BLaER1 (cell line): Measurements from ENCODE around the gene MAPK11.

Experiments used
- H3K27ac ChIP-seq: shearing (Covaris generic); formaldehyde crosslinking; 2 replicates; pipeline ENCODE4 v1.8.1; 2022
- H3K27me3 ChIP-seq: shearing (Covaris generic); formaldehyde crosslinking; 2 replicates; pipeline ENCODE4 v1.8.1; 2022
- H3K36me3 ChIP-seq: shearing (Covaris generic); formaldehyde crosslinking; 2 replicates; pipeline ENCODE4 v1.8.1; 2022
- H3K4me1 ChIP-seq: shearing (Covaris generic); formaldehyde crosslinking; 2 replicates; pipeline ENCODE4 v1.8.1; 2022
- H3K4me2 ChIP-seq: shearing (Covaris generic); formaldehyde crosslinking; 2 replicates; pipeline ENCODE4 v1.8.1; 2022
- H3K4me3 ChIP-seq: shearing (Covaris generic); formaldehyde crosslinking; 2 replicates; pipeline ENCODE4 v1.8.1; 2022
- H3K9ac ChIP-seq: shearing (Covaris generic); formaldehyde crosslinking; 2 replicates; pipeline ENCODE4 v1.8.1; 2022
- H3K9me3 ChIP-seq: shearing (Covaris generic); formaldehyde crosslinking; 2 replicates; pipeline ENCODE4 v1.8.1; 2022
- H4K20me1 ChIP-seq: shearing (Covaris generic); formaldehyde crosslinking; 2 replicates; pipeline ENCODE4 v1.8.1; 2022
- Cebpa-rat ChIP-seq: shearing (Covaris generic); IDR thresholded peaks from 2 replicates; pipeline ENCODE4 v1.8.1; 2022

MAPK11 gene

DNA sequence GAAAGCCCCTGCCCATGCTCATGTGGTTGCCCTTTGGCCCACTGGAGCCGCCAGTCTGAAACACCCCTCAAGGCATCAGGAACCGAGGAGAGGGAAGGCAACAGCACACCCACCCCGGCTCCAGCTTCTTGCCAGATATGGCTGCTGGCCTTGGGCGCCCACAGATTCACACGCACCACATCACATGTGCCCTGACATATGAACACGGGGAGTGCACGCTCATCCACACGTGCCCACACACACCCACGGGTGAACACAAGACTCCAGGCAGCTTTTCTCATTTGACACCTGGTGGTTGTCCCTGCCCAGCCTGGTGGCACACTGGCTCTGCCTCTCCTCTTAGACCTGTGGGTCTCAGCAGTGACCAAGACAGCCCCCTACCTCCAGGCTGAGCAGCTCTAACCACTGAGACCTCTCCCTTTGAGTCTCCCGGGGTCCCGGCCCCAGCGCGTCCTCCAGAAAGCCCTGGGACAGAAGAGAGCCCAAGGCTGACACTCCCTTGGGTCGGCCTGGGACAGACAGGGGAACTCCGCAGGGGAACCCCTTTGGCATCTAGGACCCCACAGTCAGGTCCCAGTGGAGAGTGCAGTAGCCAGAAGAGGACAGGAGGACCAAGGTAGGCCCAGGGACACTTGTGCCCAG lies 6.0 kb downstream of the MAPK11 start:
- H3K9ac ChIP-seq, result no peak overlapping the region
- H3K4me2 ChIP-seq, result no peak overlapping the region
- H3K27ac ChIP-seq, result no peak overlapping the region
- H3K27me3 ChIP-seq, result no peaks in the 10 kb centered on the region
- H3K4me3 ChIP-seq, result no peak overlapping the region
- peaks cover 59% of the 10 kb centered on the region for H3K4me1 ChIP-seq
- no peak for TF ChIP-seq Cebpa-rat
- peaks cover 9% of the 10 kb centered on the region; the same call in 1 of the 2 replicates for H3K9me3 ChIP-seq
- H4K20me1 ChIP-seq, result peaks cover 19% of the 10 kb centered on the region
- H3K36me3 ChIP-seq, result peaks cover 26% of the 10 kb centered on the region

- peak overlapping the region; percentile 97 for H3K4me2 ChIP-seq
These were observed 7.1 kb downstream of the MAPK11 start for GRCh38 chr22:50262973-50263617.

GRCh38 chr22:50262460-50262911 lies 7.7 kb downstream of the MAPK11 start:
- TF ChIP-seq Cebpa-rat, result no peak
- H4K20me1 ChIP-seq, result peaks cover 30% of the 10 kb centered on the region
- peaks cover 42% of the 10 kb centered on the region for H3K36me3 ChIP-seq
- peak overlapping the region; percentile 81 for H3K4me3 ChIP-seq
- H3K4me1 ChIP-seq, result peaks cover 54% of the 10 kb centered on the region
- H3K9ac ChIP-seq, result peak overlapping the region; percentile 84
- H3K27ac ChIP-seq, result peak overlapping the region; percentile 89
- no peaks in the 10 kb centered on the region for H3K27me3 ChIP-seq
- peak overlapping the region; percentile 97 for H3K4me2 ChIP-seq
- H3K9me3 ChIP-seq, result peaks cover 9% of the 10 kb centered on the region; the same call in 1 of the 2 replicates

More at GRCh38 chr22:50262973-50263617, 7.1 kb downstream of the MAPK11 start:
- peak overlapping the region; percentile 81; the same call in 1 of the 2 replicates for H3K4me3 ChIP-seq
- peak overlapping the region; percentile 89 for H3K27ac ChIP-seq
- peaks cover 56% of the 10 kb centered on the region for H3K4me1 ChIP-seq
- H3K9me3 ChIP-seq, result peaks cover 9% of the 10 kb centered on the region; the same call in 1 of the 2 replicates
- peak overlapping the region; percentile 84; the same call in 1 of the 2 replicates for H3K9ac ChIP-seq
- peaks cover 24% of the 10 kb centered on the region for H4K20me1 ChIP-seq
- H3K27me3 ChIP-seq, result no peaks in the 10 kb centered on the region
- TF ChIP-seq Cebpa-rat, result no peak
- peaks cover 37% of the 10 kb centered on the region for H3K36me3 ChIP-seq

DNA sequence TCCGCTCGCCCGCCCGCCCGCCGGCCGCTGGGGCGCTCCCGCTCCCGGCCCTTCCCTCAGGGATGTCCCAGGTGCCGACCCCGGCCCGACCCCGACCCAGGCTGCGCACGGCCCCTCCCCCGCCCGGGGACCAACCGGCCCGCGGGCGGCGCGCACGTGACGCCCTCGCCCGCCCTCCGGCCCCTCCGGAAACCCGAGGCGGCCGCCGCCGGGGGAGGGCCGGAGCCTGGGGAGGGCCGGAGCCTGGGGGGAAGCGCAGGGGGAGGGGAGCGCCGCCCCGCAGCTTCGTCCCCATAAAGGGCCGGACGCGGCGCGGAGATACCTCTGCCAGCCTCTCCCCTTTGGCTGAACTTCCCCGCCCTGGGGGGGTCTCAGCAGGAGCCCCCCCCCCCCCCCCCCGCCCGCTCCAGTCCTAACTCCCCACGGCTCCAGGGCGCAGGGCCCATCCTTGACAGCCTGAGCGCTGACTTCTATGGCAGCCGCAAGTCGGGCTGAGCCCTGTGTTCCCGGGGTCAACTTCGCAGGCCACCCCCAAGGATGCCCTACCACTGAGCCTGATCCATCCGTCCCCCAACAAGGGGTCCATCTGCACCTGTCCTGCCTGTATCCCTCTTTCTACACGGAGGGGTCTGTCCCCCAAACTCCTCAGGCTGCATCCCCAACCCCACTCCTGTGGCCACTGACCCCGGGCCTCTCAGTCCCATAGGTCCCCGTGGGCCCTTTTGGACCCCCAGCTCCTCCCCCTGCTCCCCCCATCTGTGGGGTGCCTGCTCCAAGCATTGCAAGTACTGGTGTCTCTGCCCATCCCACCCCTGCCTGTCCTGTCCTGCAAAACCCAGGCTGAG lies 8.3 kb downstream of the MAPK11 start, which contains the start of gene MAPK12:
MAPK12 (minus strand) TSS at position 69 of the 845 bp plus-strand sequence. CDS start 174 bp downstream, outside the sequence.
- H3K4me3 ChIP-seq, result peak within 1 kb of the TSS; percentile 81
- H4K20me1 ChIP-seq, result peaks cover 36% of the 10 kb centered on the region
- H3K36me3 ChIP-seq, result peaks cover 47% of the 10 kb centered on the region
- H3K4me2 ChIP-seq, result peak within 1 kb of the TSS; percentile 97
- peaks cover 3% of the 10 kb centered on the region; the same call in 1 of the 2 replicates for H3K9me3 ChIP-seq
- peaks cover 54% of the 10 kb centered on the region for H3K4me1 ChIP-seq
- peak within 1 kb of the TSS; percentile 84 for H3K9ac ChIP-seq
- H3K27me3 ChIP-seq, result no peaks in the 10 kb centered on the region
- peak within 1 kb of the TSS; percentile 89 for H3K27ac ChIP-seq
- TF ChIP-seq Cebpa-rat, result no peak

DNA sequence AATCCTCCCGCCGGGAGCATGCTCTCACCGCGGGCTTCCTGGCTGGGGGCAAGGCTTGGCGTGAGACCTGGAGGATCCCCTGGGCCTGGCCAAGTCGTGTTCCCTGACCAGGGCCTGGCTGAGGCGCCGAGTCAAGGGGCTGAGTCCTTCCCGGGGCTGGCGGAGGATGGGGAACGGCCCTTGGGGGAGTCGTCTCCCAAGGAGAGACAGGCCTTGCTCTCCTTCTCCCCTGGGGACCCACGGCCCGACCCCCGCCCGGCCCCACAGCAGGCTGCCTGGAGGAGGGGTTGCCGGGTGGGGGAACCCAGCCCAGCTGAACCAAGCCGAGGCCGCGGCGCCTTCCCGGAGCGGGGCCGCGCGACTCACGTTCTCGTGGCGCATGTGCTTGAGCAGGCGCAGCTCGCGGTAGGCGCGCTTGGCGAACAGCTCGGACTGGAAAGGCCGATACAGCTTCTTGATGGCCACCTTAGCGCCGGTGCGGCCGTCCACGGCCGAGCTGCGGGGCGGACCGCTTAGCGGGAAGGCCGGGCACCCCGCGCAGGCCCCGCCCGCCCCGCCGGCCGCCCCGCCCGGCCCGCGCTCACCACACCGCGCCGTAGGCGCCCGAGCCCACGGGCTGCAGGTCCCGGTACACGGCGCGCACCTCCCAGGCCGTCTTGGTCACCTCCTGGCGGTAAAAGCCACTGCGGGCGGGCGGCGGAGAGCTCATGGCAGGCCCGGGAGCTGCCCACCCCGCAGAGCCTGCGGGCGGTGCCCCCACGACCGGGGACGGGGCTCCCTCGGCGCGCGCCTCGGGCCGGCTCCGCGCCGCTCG lies 9.2 kb downstream of the MAPK11 start:
- peak overlapping the region; percentile 81 for H3K4me3 ChIP-seq
- peak overlapping the region; percentile 97 for H3K4me2 ChIP-seq
- H3K36me3 ChIP-seq, result peaks cover 47% of the 10 kb centered on the region
- peak overlapping the region; percentile 89 for H3K27ac ChIP-seq
- no peak for TF ChIP-seq Cebpa-rat
- no peaks in the 10 kb centered on the region for H3K27me3 ChIP-seq
- H3K9me3 ChIP-seq, result no peaks in the 10 kb centered on the region
- H3K9ac ChIP-seq, result peak overlapping the region; percentile 84
- peaks cover 54% of the 10 kb centered on the region for H3K4me1 ChIP-seq
- H4K20me1 ChIP-seq, result peaks cover 44% of the 10 kb centered on the region

DNA sequence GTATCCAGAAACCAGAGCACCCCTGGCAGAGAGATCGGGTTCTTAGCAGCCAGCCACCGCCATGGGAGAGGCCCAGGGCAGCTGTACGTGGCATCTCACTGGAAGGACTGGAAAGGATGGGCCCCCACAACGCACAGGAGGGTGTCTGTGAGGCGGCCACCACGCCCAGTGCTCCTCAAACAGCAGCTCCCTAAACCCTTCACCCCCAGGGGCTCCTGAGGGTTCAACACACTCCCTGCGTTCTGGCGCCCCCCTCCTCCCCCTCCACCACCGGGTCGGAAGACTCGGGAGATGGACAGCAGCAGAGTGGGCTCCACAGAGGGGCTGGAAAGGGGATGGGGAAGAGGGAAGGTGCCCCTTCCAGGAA lies 9.8 kb downstream of the MAPK11 start:
- Histone ChIP-seq H3K27ac (peak overlapping the region; percentile 89), H4K20me1 (peaks cover 46% of the 10 kb centered on the region), H3K27me3 (no peaks in the 10 kb centered on the region), H3K9ac (peak overlapping the region; percentile 84), H3K4me3 (peak overlapping the region; percentile 81), H3K4me2 (peak overlapping the region; percentile 97), H3K4me1 (peaks cover 52% of the 10 kb centered on the region), H3K9me3 (no peaks in the 10 kb centered on the region), H3K36me3 (peaks cover 51% of the 10 kb centered on the region)
- no peak for TF ChIP-seq Cebpa-rat

DNA sequence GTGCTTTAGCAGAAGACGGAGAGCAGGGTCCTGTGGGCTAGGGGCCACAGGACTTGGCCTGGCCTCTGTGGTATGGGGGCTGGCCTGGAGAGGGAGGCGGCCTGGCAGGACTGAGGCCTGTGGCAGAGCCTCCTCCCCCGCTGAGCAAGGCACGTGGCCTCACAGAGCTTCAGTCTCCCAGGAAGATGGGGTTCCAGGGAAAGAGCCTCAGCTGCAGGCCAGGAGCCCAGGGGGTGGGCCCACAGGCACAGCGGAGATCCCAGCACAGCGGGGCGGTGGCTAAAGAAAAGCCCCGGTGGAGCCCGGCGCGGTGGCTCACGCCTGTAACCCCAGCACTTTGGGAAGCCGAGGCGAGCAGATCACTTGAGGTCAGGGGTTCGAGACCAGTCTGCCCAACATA lies 10.9 kb downstream of the MAPK11 start:
- Histone ChIP-seq H3K27ac (no peak overlapping the region), H4K20me1 (peaks cover 53% of the 10 kb centered on the region), H3K4me1 (peaks cover 41% of the 10 kb centered on the region), H3K4me2 (peak overlapping the region; percentile 36), H3K27me3 (no peaks in the 10 kb centered on the region), H3K9me3 (no peaks in the 10 kb centered on the region), H3K9ac (no peak overlapping the region), H3K36me3 (peaks cover 53% of the 10 kb centered on the region), H3K4me3 (no peak overlapping the region)
- TF ChIP-seq Cebpa-rat, result no peak

DNA sequence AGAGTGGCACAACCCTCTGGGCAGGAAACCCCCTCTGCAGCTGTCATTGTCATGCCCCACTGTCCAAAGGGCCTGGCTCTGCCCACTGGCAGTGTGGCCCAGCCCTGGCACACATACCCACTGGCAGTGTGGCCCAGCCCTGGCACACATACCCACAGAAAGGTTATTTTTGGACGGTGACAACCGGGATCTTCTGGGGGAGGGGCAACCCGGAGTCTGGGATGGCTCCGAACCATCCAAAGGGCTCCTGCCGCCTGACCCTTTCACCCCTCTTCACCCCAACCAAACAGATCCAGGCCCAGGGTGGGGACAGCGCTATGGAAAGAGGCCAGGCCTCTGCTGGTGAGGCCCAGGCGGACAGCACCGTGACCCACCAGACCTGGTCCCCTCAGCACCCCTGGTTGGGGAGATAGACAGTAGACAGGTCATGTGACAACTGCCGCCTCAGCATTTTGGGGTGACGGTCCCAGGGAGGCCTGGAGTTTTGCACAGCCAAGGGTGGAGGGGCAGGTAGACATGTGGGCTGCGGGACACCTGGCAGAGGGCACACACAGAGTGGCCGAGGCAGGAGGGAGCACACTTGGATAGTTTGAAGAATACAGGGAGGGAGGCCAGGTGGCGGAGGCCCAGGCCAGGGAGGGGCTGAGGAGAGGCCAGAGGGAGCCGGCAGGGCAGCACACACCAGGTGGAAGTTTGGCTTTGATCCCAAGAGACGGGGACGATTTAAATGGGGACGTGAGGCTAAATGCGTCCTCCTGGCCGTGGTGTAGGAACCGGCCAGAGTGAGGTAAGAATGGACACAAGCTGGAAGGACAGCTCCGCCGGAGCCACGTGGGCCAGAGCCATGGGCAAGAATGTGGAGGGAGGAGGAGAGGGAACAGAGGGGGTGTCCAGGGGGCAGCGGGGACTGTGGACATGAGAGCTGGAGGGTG lies 11.6 kb downstream of the MAPK11 start:
- no peak overlapping the region for H3K4me3 ChIP-seq
- no peak for TF ChIP-seq Cebpa-rat
- H3K27me3 ChIP-seq, result no peaks in the 10 kb centered on the region
- peaks cover 56% of the 10 kb centered on the region for H4K20me1 ChIP-seq
- H3K27ac ChIP-seq, result no peak overlapping the region
- H3K9ac ChIP-seq, result no peak overlapping the region
- H3K9me3 ChIP-seq, result no peaks in the 10 kb centered on the region
- peaks cover 38% of the 10 kb centered on the region for H3K4me1 ChIP-seq
- peaks cover 57% of the 10 kb centered on the region for H3K36me3 ChIP-seq
- peak overlapping the region; percentile 36 for H3K4me2 ChIP-seq
